ENCODE data around the gene POLR2A.

DNA sequence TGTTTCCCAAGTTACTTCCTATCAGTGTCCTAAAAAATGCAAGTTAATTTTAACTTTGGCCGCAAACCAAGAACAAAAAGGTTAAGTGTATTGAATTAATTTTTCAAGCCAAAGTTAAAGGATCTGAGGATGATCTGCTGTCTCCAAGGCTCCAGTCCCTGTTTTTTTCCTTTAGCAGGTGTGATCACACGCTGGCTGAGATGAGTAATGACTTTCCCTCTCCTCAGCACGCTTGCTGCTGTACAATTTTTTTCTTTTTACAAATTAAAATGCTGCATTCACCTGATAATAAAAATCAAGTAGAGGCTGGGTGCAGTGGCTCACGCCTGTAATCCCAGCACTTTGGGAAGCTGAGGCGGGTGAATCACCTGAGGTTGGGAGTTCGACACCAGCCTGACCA lies 60.7 kb downstream of the POLR2A start:
- TF ChIP-seq, protein P1, sequence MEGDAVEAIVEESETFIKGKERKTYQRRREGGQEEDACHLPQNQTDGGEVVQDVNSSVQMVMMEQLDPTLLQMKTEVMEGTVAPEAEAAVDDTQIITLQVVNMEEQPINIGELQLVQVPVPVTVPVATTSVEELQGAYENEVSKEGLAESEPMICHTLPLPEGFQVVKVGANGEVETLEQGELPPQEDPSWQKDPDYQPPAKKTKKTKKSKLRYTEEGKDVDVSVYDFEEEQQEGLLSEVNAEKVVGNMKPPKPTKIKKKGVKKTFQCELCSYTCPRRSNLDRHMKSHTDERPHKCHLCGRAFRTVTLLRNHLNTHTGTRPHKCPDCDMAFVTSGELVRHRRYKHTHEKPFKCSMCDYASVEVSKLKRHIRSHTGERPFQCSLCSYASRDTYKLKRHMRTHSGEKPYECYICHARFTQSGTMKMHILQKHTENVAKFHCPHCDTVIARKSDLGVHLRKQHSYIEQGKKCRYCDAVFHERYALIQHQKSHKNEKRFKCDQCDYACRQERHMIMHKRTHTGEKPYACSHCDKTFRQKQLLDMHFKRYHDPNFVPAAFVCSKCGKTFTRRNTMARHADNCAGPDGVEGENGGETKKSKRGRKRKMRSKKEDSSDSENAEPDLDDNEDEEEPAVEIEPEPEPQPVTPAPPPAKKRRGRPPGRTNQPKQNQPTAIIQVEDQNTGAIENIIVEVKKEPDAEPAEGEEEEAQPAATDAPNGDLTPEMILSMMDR (IDR thresholded peaks at IDR 0.05), result no peak
- TF ChIP-seq POLR2A (IDR thresholded peaks at IDR 0.05; ENCODE audit: low read depth) (no peak), POLR2AphosphoS5 (IDR thresholded peaks at IDR 0.05) (no peak), EP300 (IDR thresholded peaks at IDR 0.05) (no peak)
